ENCODE measurements around the gene ANKFY1. TPM values are rescaled to one million over a fixed set of nuclear protein-coding genes. Genes with fewer than 3 reads are reported as not detected.

Gene ANKFY1
- total RNA-seq, 6 experiments from 2014 or later: 37.1 to 45.1 (median 40.7) TPM

DNA sequence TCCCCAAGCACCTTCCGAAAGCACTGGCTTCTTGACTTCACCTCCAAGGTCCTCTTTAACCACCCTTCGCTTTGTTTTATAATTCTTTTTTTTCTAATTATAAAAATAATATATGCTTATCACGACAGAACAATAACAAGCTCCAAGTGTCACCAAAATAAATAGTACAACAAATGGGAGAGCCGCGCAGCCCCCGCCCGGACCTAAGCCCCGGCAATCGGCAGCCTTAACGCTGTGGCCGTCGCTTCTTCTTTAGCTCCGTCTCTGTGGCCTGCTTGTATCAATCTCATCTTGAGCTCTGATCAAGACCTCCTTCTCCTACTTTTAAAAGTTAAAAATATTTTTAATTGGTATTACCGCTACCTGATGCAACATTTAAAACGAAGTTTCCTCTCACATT is 78.1 kb downstream of the ANKFY1 start:
- no peaks in the 10 kb centered on the region for H3K4me1 Mint-ChIP-seq (ENCODE audit: low read depth)
- TF ChIP-seq, protein P1, sequence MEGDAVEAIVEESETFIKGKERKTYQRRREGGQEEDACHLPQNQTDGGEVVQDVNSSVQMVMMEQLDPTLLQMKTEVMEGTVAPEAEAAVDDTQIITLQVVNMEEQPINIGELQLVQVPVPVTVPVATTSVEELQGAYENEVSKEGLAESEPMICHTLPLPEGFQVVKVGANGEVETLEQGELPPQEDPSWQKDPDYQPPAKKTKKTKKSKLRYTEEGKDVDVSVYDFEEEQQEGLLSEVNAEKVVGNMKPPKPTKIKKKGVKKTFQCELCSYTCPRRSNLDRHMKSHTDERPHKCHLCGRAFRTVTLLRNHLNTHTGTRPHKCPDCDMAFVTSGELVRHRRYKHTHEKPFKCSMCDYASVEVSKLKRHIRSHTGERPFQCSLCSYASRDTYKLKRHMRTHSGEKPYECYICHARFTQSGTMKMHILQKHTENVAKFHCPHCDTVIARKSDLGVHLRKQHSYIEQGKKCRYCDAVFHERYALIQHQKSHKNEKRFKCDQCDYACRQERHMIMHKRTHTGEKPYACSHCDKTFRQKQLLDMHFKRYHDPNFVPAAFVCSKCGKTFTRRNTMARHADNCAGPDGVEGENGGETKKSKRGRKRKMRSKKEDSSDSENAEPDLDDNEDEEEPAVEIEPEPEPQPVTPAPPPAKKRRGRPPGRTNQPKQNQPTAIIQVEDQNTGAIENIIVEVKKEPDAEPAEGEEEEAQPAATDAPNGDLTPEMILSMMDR (IDR thresholded peaks at IDR 0.05): no peak
- DNase-seq: no peak
- no peak overlapping the region for H3K27ac Mint-ChIP-seq
- no peaks in the 10 kb centered on the region for H3K9me3 Mint-ChIP-seq
- peaks cover 29% of the 10 kb centered on the region for H3K36me3 Mint-ChIP-seq (ENCODE audit: low read depth)
- no peaks in the 10 kb centered on the region for H3K27me3 Mint-ChIP-seq (ENCODE audit: insufficient read depth)
- no peak overlapping the region for H3K4me3 Mint-ChIP-seq

DNA sequence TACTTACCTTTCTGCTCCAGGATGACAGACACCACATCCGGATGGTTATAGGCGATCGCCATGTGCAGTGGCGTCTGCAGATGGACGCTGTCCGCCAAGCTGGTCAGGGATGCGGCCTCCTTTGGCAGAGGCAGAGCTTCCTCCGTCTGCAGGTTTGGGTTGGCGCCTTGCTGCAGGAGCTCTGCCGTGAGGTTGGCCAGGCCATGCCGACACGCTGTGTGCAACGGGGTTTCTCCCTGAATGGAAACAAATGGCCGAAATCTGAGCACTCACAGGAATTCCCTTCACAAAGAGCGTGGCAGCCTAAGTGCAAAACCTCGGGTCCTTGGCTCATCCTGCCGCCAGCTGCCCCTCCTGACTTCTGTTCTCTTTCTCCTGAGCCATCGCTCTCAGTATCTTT is 79.0 kb downstream of the ANKFY1 start:
- no peaks in the 10 kb centered on the region for H3K9me3 Mint-ChIP-seq
- peaks cover 1% of the 10 kb centered on the region; the same call in 1 of the 2 replicates for H3K4me1 Mint-ChIP-seq (ENCODE audit: low read depth)
- no peaks in the 10 kb centered on the region for H3K27me3 Mint-ChIP-seq (ENCODE audit: insufficient read depth)
- no peak overlapping the region for H3K27ac Mint-ChIP-seq
- TF ChIP-seq, protein P1 (IDR thresholded peaks at IDR 0.05): no peak
- no peak overlapping the region for H3K4me3 Mint-ChIP-seq
- H3K36me3 Mint-ChIP-seq (ENCODE audit: low read depth): peaks cover 30% of the 10 kb centered on the region
- no peak for DNase-seq

DNA sequence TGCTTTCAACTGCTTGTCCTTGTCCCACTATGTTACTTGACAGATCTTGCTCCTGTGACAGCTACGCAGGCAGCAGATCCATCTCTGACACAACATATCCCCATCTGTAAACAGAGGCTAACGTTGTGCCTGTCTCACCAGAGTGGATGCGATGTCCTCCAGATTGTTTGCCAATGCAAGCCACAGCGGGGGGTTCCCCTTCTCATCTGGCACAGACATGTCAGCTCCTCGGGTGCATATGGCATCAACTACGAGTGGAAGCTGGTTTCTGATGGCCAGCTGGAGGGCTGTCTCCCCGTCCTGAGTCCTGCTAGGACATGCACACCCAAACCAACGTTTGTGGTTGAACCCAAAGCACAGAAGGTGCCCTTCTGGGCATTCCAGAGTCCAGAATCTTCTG is 81.7 kb downstream of the ANKFY1 start:
- no peak overlapping the region for H3K27ac Mint-ChIP-seq

DNA sequence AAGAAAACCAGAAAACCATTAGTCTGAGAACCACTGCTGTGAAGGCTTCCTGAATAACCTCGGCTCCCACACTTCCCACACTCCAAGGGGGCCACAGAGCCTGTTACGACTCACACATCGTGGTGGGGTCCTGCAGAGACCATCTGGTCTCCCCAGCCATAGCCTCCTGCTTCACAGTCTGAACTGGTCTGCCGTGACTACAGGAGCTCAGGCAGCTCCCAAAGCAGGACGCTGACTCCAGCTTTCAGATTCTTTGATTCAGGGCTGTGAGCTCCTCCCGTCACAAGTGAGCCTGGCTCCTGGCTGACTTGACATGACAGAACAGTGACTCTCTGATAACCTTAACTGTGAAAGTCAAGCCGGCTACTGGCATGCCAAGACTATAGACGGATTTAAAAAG is 83.0 kb downstream of the ANKFY1 start:
- H3K27me3 Mint-ChIP-seq (ENCODE audit: insufficient read depth): peaks cover 2% of the 10 kb centered on the region; the same call in 1 of the 2 replicates
- H3K4me1 Mint-ChIP-seq (ENCODE audit: low read depth): peaks cover 27% of the 10 kb centered on the region
- no peak for DNase-seq
- H3K27ac Mint-ChIP-seq: no peak overlapping the region
- peaks cover 45% of the 10 kb centered on the region for H3K36me3 Mint-ChIP-seq (ENCODE audit: low read depth)
- TF ChIP-seq, protein P1 (IDR thresholded peaks at IDR 0.05): no peak
- no peaks in the 10 kb centered on the region for H3K9me3 Mint-ChIP-seq
- H3K4me3 Mint-ChIP-seq: no peak overlapping the region

More for the DNA sequence above, 81.7 kb downstream of the ANKFY1 start:
- DNase-seq: no peak
- TF ChIP-seq, protein P1 (IDR thresholded peaks at IDR 0.05): no peak
- Mint-ChIP-seq H3K4me1 (ENCODE audit: low read depth) (peaks cover 16% of the 10 kb centered on the region), H3K27me3 (ENCODE audit: insufficient read depth) (peaks cover 2% of the 10 kb centered on the region; the same call in 1 of the 2 replicates), H3K36me3 (ENCODE audit: low read depth) (peaks cover 55% of the 10 kb centered on the region), H3K9me3 (no peaks in the 10 kb centered on the region), H3K4me3 (no peak overlapping the region)

DNA sequence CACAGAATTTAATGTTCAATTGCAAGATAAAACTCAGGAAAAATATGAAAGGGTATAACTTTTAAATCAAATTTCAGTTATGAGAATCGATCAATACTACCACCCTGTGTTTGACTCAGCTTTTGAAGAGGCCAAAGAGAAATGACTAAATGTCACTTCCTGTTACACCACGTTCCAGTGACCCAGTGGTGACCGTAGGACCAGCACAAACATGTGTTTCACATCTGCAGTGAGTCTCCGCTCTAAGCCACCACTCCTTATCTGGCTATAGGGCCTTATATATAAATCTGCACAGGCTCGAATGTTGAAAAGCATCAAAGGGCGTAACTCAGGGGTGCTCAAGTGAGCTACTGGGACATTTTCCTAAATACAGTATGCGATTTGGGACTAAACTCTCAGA is 84.7 kb downstream of the ANKFY1 start:
- Mint-ChIP-seq H3K36me3 (ENCODE audit: low read depth) (peaks cover 44% of the 10 kb centered on the region), H3K27ac (peak overlapping the region; percentile 30; the same call in 1 of the 2 replicates), H3K4me1 (ENCODE audit: low read depth) (peaks cover 27% of the 10 kb centered on the region), H3K4me3 (no peak overlapping the region), H3K27me3 (ENCODE audit: insufficient read depth) (peaks cover 2% of the 10 kb centered on the region), H3K9me3 (no peaks in the 10 kb centered on the region)
- DNase-seq: no peak
- TF ChIP-seq, protein P1 (IDR thresholded peaks at IDR 0.05): no peak

DNA sequence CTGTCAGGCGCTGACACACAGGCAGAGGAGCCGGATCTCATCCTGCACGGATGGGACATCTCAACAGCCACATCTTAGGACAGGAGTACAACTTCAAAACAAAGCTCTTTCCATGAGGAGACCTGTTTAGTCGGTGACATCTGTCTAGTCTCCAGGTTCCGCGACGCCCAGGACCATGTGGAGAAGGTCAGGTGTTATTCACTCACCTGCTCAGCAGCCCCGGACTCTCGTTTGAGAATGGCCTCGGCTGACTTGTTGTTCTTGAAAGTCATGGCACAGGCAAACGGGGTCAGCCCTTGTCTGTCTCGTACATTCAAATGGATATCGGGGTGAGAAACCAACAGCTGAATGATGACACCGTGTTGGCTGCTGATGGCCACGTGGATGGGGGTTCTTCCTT is 85.1 kb downstream of the ANKFY1 start:
- peaks cover 41% of the 10 kb centered on the region for H3K36me3 Mint-ChIP-seq (ENCODE audit: low read depth)
- H3K4me3 Mint-ChIP-seq: no peak overlapping the region

More for the DNA sequence above, 85.1 kb downstream of the ANKFY1 start:
- Mint-ChIP-seq H3K9me3 (no peaks in the 10 kb centered on the region), H3K4me1 (ENCODE audit: low read depth) (peaks cover 27% of the 10 kb centered on the region), H3K27ac (no peak overlapping the region), H3K27me3 (ENCODE audit: insufficient read depth) (peaks cover 2% of the 10 kb centered on the region)
- TF ChIP-seq, protein P1 (IDR thresholded peaks at IDR 0.05): no peak
- DNase-seq: no peak
